ENCODE data around the gene ESYT2. TPM values are rescaled to one million over a fixed set of nuclear protein-coding genes. Genes with fewer than 3 reads are reported as not detected.

Gene ESYT2
- total RNA-seq, 1 experiment from 2014 or later = 39.0 TPM

DNA sequence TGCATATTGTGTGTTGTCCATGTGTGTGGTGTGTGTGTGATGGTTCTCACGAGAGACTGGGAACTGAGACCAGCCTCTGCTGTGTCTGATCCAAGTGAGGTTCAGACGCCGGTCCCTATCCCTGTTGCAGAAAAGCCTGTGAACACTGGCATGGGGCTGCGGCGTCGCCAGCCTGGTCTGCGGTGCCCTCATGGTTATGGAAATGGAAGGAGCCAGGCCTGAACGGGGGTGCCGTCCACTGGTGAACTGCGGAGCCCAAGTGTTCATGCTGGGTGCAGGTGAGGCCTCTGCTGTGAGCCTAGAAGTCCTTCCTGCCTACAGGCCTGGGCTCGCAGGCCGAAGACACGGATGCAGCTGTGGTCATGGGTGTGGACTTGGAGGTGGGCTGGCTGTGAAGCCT lies 106.0 kb downstream of the ESYT2 start:
- no peak overlapping the region for H2AFZ ChIP-seq (ENCODE audit: low read length)
- H3K9me3 ChIP-seq (ENCODE audit: control insufficient read depth, low read depth, low read length) = no peaks in the 10 kb centered on the region
- H3K4me2 ChIP-seq (ENCODE audit: insufficient read depth, insufficient read length, low read length) = no peak overlapping the region
- Mint-ChIP-seq H3K4me3 (no peak overlapping the region), H3K27ac (no peak overlapping the region), H3K9me3 (no peaks in the 10 kb centered on the region), H3K36me3 (ENCODE audit: insufficient read depth in 1 of 3, low read depth in 3 of 3) (no peaks in the 10 kb centered on the region), H3K27me3 (ENCODE audit: low read depth) (peaks cover 4% of the 10 kb centered on the region), H3K4me1 (no peaks in the 10 kb centered on the region)
- H2BK120ac ChIP-seq (ENCODE audit: low read depth, low read length, poor library complexity, severe bottlenecking) = no peak overlapping the region
- H2BK15ac ChIP-seq (ENCODE audit: low read depth, low read length) = no peak overlapping the region
- no peaks in the 10 kb centered on the region for H3K4me1 ChIP-seq (ENCODE audit: insufficient read depth, low read length)
- no peak overlapping the region for H3T11ph ChIP-seq (ENCODE audit: low read length)
- H2BK5ac ChIP-seq (ENCODE audit: insufficient read length, low read length) = no peak overlapping the region
- no peak for DNase-seq
- H3K27ac ChIP-seq (ENCODE audit: insufficient read length, low read depth, low read length) = no peak overlapping the region
- H3K27me3 ChIP-seq (ENCODE audit: insufficient read depth, low read length) = no peaks in the 10 kb centered on the region
- no peak overlapping the region for H4K8ac ChIP-seq (replicated peaks; ENCODE audit: insufficient read length, low read depth, low read length)
- no peak overlapping the region for H4K91ac ChIP-seq (ENCODE audit: insufficient read length, low read depth, low read length)
- no peaks in the 10 kb centered on the region for H4K20me1 ChIP-seq (ENCODE audit: control insufficient read depth, insufficient read depth, insufficient read length)
- no peak overlapping the region for H4K5ac ChIP-seq (ENCODE audit: insufficient read length, low read depth, low read length)
- no peak overlapping the region for H3K9ac ChIP-seq (ENCODE audit: extremely low read depth, insufficient read length, low read length)
- H3K18ac ChIP-seq (ENCODE audit: insufficient read length, low read depth, low read length) = no peak overlapping the region
- H3K23me2 ChIP-seq (ENCODE audit: insufficient read length, low read depth, low read length, poor library complexity, severe bottlenecking) = no peaks in the 10 kb centered on the region
- H3K79me1 ChIP-seq (ENCODE audit: insufficient read depth, low read depth, low read length, poor library complexity, severe bottlenecking) = no peaks in the 10 kb centered on the region
- TF ChIP-seq, protein P1, sequence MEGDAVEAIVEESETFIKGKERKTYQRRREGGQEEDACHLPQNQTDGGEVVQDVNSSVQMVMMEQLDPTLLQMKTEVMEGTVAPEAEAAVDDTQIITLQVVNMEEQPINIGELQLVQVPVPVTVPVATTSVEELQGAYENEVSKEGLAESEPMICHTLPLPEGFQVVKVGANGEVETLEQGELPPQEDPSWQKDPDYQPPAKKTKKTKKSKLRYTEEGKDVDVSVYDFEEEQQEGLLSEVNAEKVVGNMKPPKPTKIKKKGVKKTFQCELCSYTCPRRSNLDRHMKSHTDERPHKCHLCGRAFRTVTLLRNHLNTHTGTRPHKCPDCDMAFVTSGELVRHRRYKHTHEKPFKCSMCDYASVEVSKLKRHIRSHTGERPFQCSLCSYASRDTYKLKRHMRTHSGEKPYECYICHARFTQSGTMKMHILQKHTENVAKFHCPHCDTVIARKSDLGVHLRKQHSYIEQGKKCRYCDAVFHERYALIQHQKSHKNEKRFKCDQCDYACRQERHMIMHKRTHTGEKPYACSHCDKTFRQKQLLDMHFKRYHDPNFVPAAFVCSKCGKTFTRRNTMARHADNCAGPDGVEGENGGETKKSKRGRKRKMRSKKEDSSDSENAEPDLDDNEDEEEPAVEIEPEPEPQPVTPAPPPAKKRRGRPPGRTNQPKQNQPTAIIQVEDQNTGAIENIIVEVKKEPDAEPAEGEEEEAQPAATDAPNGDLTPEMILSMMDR (conservative IDR thresholded peaks at IDR 0.05) = no peak
- no CpG with 5 or more reads among the region's 13 CpGs for WGBS (ENCODE audit: extremely low coverage, insufficient read length, low lambda C conversion rate)
- H3K4ac ChIP-seq (ENCODE audit: low read depth, low read length) = no peak overlapping the region
- no peak overlapping the region for H2AK5ac ChIP-seq (ENCODE audit: insufficient read length, low read length)
- H2BK20ac ChIP-seq (ENCODE audit: low read depth, low read length, poor library complexity, severe bottlenecking) = no peak overlapping the region
- H3K56ac ChIP-seq (ENCODE audit: insufficient read length, low read depth, low read length) = no peak overlapping the region
- no peak overlapping the region for H3K14ac ChIP-seq (ENCODE audit: insufficient read depth, low read length)
- no peak overlapping the region for H2BK12ac ChIP-seq (ENCODE audit: insufficient read length, low read depth, low read length)
- no peaks in the 10 kb centered on the region for H3K79me2 ChIP-seq (ENCODE audit: insufficient read depth, low read length)
- no peak overlapping the region for H3K23ac ChIP-seq (ENCODE audit: insufficient read length, low read depth, low read length)
